Heart right ventricle (tissue), 16 donors: ENCODE data around the gene UBTD1. TPM values are rescaled to one million over a fixed set of nuclear protein-coding genes. Genes with fewer than 3 reads are reported as not detected.

ENCODE experiments used
- ATAC-seq, 8 donors: fragments of 200-7000 bp; cut with Tn5 transposase; one replicate each; pipeline ENCODE4 v1.9.1; 2020; ENCODE audit warnings: mild to moderate bottlenecking in 8 of 8, moderate library complexity in 8 of 8, moderate number of reproducible peaks in 1 of 8
- DNase-seq, 2 donors: peaks; one replicate each; pipeline ENCODE4 v3.0.0-alpha.2; 2020
- H3K27ac ChIP-seq, 10 donors: fragments of 200-600 bp; sonication (generic) in 2 of 10; one replicate each; pipeline versions ENCODE4 v1.5.0 to v1.8.0; 2020 to 2022; ENCODE audit warnings: mild to moderate bottlenecking in 3 of 10
- H3K27me3 ChIP-seq, 7 donors: fragments of 200-600 bp; one replicate each; pipeline ENCODE4 v1.8.0; 2021 to 2022; ENCODE audit warnings: mild to moderate bottlenecking in 2 of 7
- H3K36me3 ChIP-seq, 9 donors: fragments of 200-600 bp; sonication (generic) in 1 of 9; one replicate each; pipeline versions ENCODE4 v1.5.0 to v1.8.0; 2020 to 2022; ENCODE audit warnings: mild to moderate bottlenecking in 2 of 9
- H3K4me1 ChIP-seq, 9 donors: fragments of 200-600 bp; sonication (generic) in 1 of 9; one replicate each; pipeline versions ENCODE4 v1.5.0 to v1.8.0; 2020 to 2022; ENCODE audit warnings: mild to moderate bottlenecking in 4 of 9
- H3K4me3 ChIP-seq, 10 donors: fragments of 200-600 bp; sonication (generic) in 2 of 10; one replicate each; pipeline versions ENCODE4 v1.5.0 to v1.8.0; 2020 to 2022; ENCODE audit warnings: mild to moderate bottlenecking in 7 of 10, moderate library complexity in 2 of 10
- H3K9me3 ChIP-seq, 11 donors: fragments of 200-600 bp in 10 of 11; sonication (generic) in 2 of 11; one replicate each; pipeline versions ENCODE4 v1.5.0 to v1.8.0; 2013 to 2022; ENCODE audit warnings: mild to moderate bottlenecking in 2 of 11, control low read depth in 1 of 11, moderate library complexity in 1 of 11
- CTCF ChIP-seq, 9 donors: fragments of 200-600 bp; sonication (generic) in 2 of 9; IDR thresholded peaks; one replicate each; pipeline versions ENCODE4 v1.5.0 to v1.8.0; 2021 to 2022; ENCODE audit warnings: antibody characterized with exemption in 9 of 9, mild to moderate bottlenecking in 5 of 9, moderate library complexity in 1 of 9
- WGBS, 2 donors: extraction: QIAGEN DNeasy Blood & Tissue Kit; methylation state at CpG; one replicate each; pipeline ENCODE4 v1.1.7; 2013; ENCODE audit warnings: inconsistent platforms in 1 of 2; 5-methylcytosine and 5-hydroxymethylcytosine counted together
- intact Hi-C, 10 donors: fragments of 100-400 bp; cut with DNase I; formaldehyde crosslinking; loops; one replicate each; pipeline versions ENCODE4 v1.11.1 to v1.14.2; 2022
- polyA plus RNA-seq, 2 donors: library from polyadenylated mRNA; stranded (reverse); fragments of 200-250 nt; gene quantifications; one replicate each; pipeline ENCODE4 v1.2.3, GENCODE V29; 2013
- total RNA-seq, 10 donors: library from RNA; stranded (reverse); fragmentation: NEBNext Ultra II Directional in 3 of 10; extraction: Animal tissue kit (Norgen Biotek cat#: 25700) in 3 of 10; gene quantifications; one replicate each; pipeline versions ENCODE4 v1.2.1 to v1.2.4, GENCODE V29; 2021 to 2023
- donor health status: Arrhythmogenic right ventricular cardiomyopathy.
- donor health status: ischemic (EF 13 %, LVEDD 7.1; RV severe dilation, severe dysfunction).
- donor health status: healthy with polysubstance abuse.
- donor health status: DM: no; HTN: yes; CAD: no.
- donor health status: DM: no; HTN: no; CAD: no.
- donor health status: ischemic (EF 25% LVEDD 6.9; RV normal size, moderate dysfunction).
- donor health status: ischemic (EF 25% LVEDD 5.7; RV mildly dilated, moderate dysfunction).
- donor health status: healthy.
- donor health status: DM: yes; HTN: yes; CAD: no.
- donor health status: Ischemic cardiomyopathy.
- donor health status: ischemic (EF 35%, LVEDD 5.7; RV mildly dilated, moderate dysfunction).
- donor health status: nonischemic (EF 11% LVEDD 7.7; RV severe dilation, severe dysfunction).
- donor health status: DM: yes; HTN: yes; CAD: no.
- donor health status: PGD.
- donor health status: ischemic (EF 29% LVEDD 5.4; RV normal size, mild dysfunction).
- donor health status: nonischemic (EF 23%, LVEDD 6.1; RV moderate dilation, normal function).

Gene UBTD1
- total and polyA plus RNA-seq, 12 donors: 13.6 to 56.0 (median 21.3) TPM

- H3K4me1 ChIP-seq: peaks cover 8 to 63% (median 50%) of the 10 kb centered on the region in 9 donors
- peak overlapping the region in 6 of 10 donors; percentile 42 to 81 (median 70) for H3K27ac ChIP-seq
- H3K9me3 ChIP-seq: no peaks in the 10 kb centered on the region
- WGBS, 2 donors: 89 to 91% methylated on average over 13 of the region's 13 CpGs
- H3K4me3 ChIP-seq: no peak overlapping the region
- TF ChIP-seq CTCF (IDR thresholded peaks at IDR 0.05): no peak
- DNase-seq (no peak), ATAC-seq (peak in 1 of 8 donors; percentile 6)
- no peaks in the 10 kb centered on the region for H3K36me3 ChIP-seq
- intact Hi-C loops: loop anchor here in 2 of 10 donors (2.0 to 5.0 kb wide), 2 partner anchors 52 to 86 kb away; partner anchors contain the start of genes MMS19 (in 1 of the 2) and UBTD1 (in 1 of the 2)
- no peaks in the 10 kb centered on the region for H3K27me3 ChIP-seq
Observed at GRCh38 chr10:97548828-97549455, 50.2 kb downstream of the UBTD1 start.

GRCh38 chr10:97549587-97550322 is 51.0 kb downstream of the UBTD1 start:
- Histone ChIP-seq H3K9me3 (no peaks in the 10 kb centered on the region), H3K4me3 (no peak overlapping the region), H3K36me3 (no peaks in the 10 kb centered on the region), H3K27ac (peak overlapping the region in 9 of 10 donors; percentile 33 to 81 (median 65)), H3K27me3 (no peaks in the 10 kb centered on the region), H3K4me1 (peaks cover 8 to 60% (median 46%) of the 10 kb centered on the region in 9 donors)
- 43 to 58% methylated on average over 13 of the region's 13 CpGs for WGBS, 2 donors
- no peak for DNase-seq
- TF ChIP-seq CTCF (IDR thresholded peaks at IDR 0.05): no peak
- intact Hi-C loops: loop anchor here in 8 of 10 donors (2.0 to 5.0 kb wide), 4 partner anchors 47 to 87 kb away; partner anchors contain the start of genes MMS19 (in 3 of the 8) and UBTD1 (in 3 of the 8)
- peak; percentile 29 to 52 (median 40) for ATAC-seq

GRCh38 chr10:97550336-97551149 is 51.8 kb downstream of the UBTD1 start:
- no peak overlapping the region for H3K4me3 ChIP-seq
- intact Hi-C loops: loop anchor here in 6 of 10 donors (5.0 kb wide), 3 partner anchors 48 to 88 kb away; partner anchors contain the start of genes MMS19 (in 2 of the 6) and UBTD1 (in 2 of the 6)
- H3K4me1 ChIP-seq: peaks cover 8 to 60% (median 46%) of the 10 kb centered on the region in 9 donors
- TF ChIP-seq CTCF (IDR thresholded peaks at IDR 0.05): no peak
- no peaks in the 10 kb centered on the region for H3K27me3 ChIP-seq
- H3K27ac ChIP-seq: peak overlapping the region in 8 of 10 donors; percentile 33 to 81 (median 66)
- peaks cover 0 to 2% (median 0%) of the 10 kb centered on the region in 11 donors for H3K9me3 ChIP-seq
- H3K36me3 ChIP-seq: no peaks in the 10 kb centered on the region
- ATAC-seq (no peak), DNase-seq (no peak)
- 79 to 80% methylated on average over 10 of the region's 10 CpGs for WGBS, 2 donors
